T-helper 22 cell (primary cell): Measurements from ENCODE around the gene PRL.

Experiments used
- DNase-seq: peaks from one replicate; pipeline ENCODE4 v3.0.0-alpha.2; 2020; ENCODE audit warnings: low read depth

PRL gene

GRCh38 chr6:22296936-22297335, at the start of gene PRL:
Gene PRL, minus strand, starts transcription at chr6:22297036. Its CDS starts 54 bp downstream, at chr6:22296982.
- DNase-seq = no peak

DNA sequence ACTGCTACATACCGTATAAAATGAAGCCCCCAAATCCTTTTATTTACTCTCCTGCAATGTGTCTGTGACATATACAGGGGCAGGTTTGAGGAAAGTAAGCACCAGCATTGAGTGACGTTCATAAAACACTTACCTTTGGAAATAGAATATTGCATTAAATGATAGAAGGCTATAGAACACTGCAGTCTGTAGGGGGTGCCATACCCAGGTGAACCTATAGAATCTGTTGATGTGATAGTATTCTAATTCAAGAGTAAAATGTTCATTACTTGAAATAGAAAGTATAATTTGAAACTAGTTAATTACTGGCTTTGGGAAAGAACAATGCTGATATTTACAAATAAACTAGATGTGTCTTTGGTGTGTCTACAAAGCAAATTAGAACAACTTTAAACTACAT, 47.0 kb upstream of the PRL start:
- DNase-seq = no peak

GRCh38 chr6:22334778-22335177, 37.9 kb upstream of the PRL start:
- no peak for DNase-seq

DNA sequence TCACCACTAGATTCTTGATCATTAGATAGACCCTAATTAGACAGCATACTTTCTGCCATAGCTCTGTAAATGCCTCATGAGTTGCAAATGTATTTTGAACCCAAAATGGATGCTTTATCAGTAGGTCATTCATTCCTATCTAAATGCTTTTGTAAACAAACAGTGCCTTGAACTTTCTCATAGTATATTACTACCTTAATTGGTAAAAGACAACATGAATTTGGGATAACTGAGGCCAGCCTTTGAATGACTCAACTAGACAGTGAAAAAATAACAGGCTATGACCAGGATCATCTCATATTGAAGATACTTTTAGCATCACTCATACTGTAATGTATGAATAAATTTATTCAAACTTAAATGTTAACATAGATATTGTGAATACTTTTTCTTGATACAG, 37.0 kb upstream of the PRL start:
- no peak for DNase-seq

- no peak for DNase-seq
Measured at GRCh38 chr6:22332711-22333110, 35.9 kb upstream of the PRL start.

DNA sequence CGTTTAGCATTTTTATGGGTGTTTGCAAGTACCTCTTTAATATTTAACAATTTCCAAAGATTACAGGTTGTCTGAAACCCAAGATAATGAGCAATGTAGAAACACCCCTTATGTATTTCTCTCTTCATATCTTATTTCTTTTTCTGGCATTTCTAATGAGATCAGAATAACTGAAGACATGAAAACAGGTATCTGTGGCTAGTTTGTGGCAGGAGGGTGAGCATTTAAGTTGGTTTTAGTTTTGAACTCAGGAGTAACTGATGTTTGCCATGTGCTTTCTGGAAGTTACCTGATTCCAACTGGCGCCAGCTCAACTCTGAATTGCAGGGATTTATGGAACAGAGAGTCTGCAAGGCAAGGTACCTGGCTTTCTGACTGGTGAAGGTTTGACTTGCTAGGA, 35.4 kb upstream of the PRL start:
- DNase-seq = no peak

- no peak for DNase-seq
Measured at GRCh38 chr6:22330941-22331340, 34.1 kb upstream of the PRL start.

GRCh38 chr6:22328474-22328873, 31.6 kb upstream of the PRL start:
- DNase-seq = no peak

DNA sequence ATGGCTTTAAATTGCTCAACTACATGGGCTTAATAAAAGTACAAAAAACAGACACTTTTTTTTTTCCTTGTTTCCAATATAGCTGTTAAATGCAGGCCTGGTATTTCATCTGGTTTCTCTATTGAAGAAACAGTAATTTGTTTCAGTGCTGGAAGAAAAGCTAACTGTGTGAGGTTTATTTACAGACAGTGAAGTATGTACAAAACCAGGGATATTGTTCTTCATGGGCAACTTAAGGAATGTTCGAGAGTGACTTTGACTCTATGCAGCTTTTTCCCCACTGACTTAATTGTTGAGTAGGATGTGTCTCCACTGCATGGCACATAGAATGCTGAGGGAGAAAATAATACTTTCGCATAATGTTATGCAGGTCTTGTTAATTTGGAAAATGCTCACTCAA, 31.0 kb upstream of the PRL start:
- DNase-seq = no peak

- no peak for DNase-seq
Measured at GRCh38 chr6:22326500-22326899, 29.7 kb upstream of the PRL start.

DNA sequence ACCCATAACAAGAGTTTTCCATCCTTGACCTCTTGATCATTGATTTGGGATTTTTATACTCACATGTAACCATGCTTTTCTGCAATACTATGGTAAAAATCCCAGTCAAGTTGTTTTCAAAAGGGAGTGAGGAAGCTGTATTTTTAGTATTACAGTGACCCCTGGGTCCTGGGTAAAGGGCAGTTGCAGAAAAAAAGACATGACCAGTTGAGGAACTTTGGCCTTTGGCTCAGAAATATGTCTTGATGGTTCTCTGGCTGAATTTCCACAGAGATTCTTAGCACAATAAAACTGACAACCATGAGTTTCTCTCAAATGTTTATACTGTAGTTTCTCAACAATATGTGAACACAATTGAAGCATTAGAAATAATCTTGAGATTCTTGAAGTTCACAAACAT, 28.6 kb upstream of the PRL start:
- DNase-seq = no peak

GRCh38 chr6:22323848-22324247, 27.0 kb upstream of the PRL start:
- DNase-seq = no peak

DNA sequence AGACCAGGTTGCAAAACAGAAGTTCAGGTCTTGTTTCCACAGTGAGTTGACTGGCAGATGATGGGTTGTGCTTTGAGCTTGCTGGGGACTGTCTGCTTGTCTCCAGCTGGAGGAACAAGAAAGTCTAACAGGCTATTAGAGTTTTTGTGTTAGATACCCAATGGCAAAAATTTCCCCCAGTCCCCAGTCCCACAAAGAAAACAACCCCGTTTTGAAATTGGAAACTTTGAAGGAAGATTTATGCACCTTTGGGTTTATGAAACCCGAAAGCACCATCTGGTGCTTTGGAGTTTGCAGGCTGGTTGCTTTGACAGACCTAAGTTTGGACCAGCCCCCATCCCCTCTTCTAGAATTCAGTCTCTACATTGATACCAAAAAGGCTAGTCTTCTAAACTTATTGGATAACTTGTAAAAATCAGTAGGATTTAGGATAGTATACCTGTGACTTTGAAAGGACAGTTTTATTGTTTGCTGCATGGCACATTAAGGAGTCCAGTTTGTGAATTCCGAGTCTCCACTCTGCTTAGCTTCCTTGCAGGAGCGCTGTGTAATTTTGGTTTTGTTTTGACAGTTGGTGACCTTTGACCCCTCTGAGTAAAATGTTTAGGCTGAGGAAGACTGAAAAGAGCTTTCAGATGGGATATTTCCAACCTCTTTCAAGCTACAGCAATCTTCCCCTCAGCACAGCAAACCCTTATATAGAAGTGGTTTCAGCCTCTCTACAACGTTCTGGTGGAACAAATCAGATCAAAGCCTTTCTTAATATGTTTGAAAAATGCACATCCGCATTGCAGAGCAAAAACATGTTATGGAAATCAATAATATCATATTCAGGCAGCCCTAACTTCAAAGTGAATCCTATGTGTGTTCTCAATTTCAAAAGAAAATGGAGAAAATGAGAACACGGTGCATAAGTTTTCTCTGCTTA, 25.5 kb upstream of the PRL start:
- no peak for DNase-seq

- DNase-seq = no peak
Measured at GRCh38 chr6:22320750-22321149, 23.9 kb upstream of the PRL start.

- DNase-seq = no peak
Measured at GRCh38 chr6:22318404-22318803, 21.6 kb upstream of the PRL start.

DNA sequence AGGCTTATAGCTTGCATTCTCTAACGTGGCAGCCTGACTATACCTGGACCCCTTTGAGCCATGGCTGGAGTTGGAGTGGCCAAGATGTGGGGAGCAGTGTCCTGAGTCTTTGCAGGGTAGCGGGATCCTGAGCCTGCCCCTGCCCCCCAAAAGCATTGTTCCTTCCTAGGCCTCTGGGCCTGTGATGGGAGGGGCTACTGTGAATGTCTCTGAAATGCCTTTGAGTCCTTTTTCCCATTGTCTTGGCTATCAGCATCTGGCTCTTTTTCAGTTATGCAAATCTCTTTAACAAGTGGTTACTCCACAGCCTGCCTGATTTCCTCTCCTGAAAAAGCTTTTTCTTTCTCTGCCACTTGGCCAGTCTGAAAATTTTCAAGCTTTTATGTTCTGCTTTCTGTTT, 17.0 kb upstream of the PRL start:
- DNase-seq = no peak

DNA sequence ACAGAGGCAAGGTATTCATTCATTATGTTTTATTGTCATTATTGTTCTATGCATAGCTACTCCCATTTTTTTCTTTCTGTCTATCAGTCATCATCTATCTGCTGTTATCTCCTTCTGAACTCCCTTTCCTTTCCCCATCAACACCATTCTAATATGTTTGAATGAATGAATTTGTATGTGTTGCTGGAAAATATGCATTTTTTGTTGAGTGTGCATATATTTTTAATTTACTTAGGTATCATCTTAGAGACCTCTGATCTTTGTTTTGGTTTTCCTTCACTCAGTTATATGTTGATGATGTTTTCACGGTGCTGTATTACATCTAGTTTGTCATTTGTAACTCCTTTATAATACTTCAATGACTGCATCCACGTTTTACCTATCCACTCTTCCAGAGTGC, 12.1 kb upstream of the PRL start:
- no peak for DNase-seq

DNA sequence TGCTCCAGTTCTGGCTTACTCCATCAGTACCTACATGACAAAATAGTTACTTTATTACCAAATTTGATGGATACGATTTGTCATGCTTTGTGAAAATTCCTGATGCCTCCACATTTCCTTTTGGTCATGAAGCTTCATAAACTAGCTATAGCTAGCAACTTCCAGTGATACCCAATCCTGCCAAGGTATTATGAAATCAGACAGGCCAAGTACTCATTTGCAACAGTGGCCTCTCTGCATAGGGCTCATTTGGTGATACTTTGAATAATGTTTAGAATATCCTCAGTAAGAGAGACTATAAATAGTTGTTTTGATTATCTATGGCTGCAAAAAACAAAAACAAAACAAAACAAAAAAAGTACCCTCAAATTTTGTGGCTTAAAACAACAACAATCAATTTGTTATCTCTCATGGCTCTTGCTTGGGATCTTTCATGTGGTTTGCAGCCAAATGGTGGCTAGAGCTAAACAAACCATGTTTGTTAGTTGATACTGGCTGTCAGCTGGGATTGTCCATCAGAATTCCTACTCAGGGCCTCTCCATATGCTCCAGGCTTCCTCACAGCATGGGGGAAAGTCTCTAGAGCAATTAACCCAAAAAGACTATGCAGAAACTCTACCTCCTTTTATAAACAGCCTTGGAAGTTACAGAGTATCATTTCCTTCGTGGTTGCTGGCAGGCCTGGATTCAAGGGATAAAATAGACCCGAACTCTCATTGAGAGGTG, 10.1 kb upstream of the PRL start:
- DNase-seq = no peak

- no peak for DNase-seq
Measured at GRCh38 chr6:22302838-22303237, 6.0 kb upstream of the PRL start.

DNA sequence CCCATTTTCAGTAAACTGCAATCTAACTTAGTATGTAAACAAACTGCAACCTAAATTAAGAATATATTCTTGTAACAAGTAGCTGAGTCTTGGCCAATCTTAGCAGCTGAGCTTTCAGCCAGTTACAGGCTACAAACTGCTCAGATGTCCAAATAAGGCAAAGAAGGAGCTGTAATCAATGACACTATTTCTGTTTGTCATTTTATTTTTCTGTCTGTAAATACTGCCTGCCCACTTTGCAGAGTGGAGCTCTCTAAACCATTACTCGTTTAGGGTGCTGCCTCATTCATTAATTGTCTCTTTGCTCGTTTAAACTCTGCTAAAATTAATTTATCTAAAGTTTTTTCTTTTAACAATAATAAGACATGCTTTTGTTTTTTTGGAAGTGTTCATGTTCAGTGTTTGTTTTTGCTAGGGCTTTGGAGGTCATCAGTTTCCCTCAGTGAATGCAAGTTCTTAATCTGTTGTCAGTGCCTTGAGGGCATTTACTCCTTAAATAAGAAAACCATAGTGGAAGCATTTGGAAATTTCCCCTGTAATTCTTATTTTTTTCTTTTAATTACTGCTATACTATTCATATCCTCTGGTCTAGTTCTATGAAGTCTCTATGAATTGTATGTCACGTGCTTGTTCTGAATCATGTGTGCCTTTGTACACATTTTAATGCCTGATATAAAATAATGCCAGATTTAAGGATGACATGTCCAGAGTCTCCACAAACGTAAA, 3.6 kb upstream of the PRL start:
- no peak for DNase-seq

- no peak for DNase-seq
Measured at GRCh38 chr6:22298475-22298890, 1.6 kb upstream of the PRL start.

GRCh38 chr6:22296067-22296466, 769 bp downstream of the PRL start:
- no peak for DNase-seq

DNA sequence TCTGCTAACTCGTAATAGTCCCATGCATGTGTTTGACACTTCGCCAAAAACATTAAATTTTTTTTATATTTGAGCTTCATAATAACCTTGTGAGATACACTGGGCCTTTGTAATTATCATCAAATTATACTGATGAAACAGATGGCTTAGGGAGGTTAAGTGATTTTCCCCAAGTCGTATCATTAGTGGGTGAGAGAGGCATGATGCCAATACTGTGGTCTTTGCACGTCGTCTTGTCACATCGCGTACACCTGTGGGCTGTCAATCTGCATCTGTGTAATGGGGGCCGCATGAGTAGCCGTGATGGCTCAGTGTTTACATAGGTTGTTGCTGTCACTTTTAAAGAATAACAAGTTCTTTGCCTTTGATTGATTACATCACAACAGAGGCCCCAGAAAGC, 1.7 kb downstream of the PRL start:
- no peak for DNase-seq
